Vagina (tissue), 2 donors: ENCODE results near the gene MCF2L.

Source experiments
- POLR2AphosphoS5 ChIP-seq, 2 donors: sonication (generic); formaldehyde crosslinking; IDR thresholded peaks; one replicate each; pipeline ENCODE4 v1.9.0; 2017; ENCODE audit warnings: antibody characterized with exemption in 2 of 2, mild to moderate bottlenecking in 2 of 2, low read depth in 1 of 2; ENCODE audit not compliant: insufficient read depth in 1 of 2
- TF ChIP-seq, protein P1 (sequence below), 3 experiments: fragments of 450-650 bp in 2 of 3; fragments of 200-600 bp in 1 of 3; sonication (generic) in 1 of 3; IDR thresholded peaks; one replicate each; pipeline ENCODE4 v1.5.1; 2017 to 2019; ENCODE audit warnings: antibody characterized with exemption in 3 of 3, mild to moderate bottlenecking in 2 of 3, moderate library complexity in 2 of 3

DNA sequence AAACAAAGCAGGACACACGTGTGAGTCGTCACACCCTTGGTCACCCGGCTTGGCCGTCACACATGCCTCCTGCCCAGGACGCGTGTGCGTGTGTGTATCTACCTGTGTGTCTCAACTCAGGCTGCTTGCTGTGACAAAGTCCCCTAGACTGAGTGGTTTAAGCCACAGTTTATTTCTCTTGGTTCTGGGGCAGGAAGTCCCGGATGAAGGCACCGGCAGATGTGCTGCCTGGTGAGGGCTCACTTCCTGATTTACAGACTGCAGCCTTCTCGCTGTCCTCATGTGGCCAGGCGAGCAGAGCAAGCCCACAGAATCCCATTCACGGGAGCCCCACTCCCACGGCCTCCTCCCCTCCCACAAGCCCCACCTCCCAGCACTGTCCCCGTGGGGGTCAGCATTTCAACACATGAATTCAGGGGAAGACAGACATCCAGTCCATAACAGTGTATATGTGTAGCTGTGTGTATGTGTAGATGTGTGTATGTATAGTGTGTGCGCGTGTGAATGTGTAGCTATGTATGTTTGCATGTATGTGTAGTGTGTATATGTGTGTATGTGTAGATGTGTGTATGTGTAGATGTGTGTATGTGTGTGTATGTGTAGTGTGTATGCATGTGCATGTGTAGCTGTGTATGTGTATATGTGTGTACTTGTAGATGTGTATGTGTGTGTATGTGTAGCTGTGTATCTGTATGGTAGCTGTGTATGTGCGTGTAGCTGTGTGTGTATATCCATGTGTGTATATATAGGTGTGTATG, 51.5 kb downstream of the MCF2L start:
- TF ChIP-seq, protein P1, sequence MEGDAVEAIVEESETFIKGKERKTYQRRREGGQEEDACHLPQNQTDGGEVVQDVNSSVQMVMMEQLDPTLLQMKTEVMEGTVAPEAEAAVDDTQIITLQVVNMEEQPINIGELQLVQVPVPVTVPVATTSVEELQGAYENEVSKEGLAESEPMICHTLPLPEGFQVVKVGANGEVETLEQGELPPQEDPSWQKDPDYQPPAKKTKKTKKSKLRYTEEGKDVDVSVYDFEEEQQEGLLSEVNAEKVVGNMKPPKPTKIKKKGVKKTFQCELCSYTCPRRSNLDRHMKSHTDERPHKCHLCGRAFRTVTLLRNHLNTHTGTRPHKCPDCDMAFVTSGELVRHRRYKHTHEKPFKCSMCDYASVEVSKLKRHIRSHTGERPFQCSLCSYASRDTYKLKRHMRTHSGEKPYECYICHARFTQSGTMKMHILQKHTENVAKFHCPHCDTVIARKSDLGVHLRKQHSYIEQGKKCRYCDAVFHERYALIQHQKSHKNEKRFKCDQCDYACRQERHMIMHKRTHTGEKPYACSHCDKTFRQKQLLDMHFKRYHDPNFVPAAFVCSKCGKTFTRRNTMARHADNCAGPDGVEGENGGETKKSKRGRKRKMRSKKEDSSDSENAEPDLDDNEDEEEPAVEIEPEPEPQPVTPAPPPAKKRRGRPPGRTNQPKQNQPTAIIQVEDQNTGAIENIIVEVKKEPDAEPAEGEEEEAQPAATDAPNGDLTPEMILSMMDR (IDR thresholded peaks at IDR 0.05) = no peak
- no peak for TF ChIP-seq POLR2AphosphoS5 (IDR thresholded peaks at IDR 0.05; ENCODE audit: insufficient read depth in 1 of 2, low read depth in 1 of 2)
